HG03139 (cell line): ENCODE data around the gene IFI27.

Source experiments
- ATAC-seq: cut with Tn5 transposase; IDR thresholded peaks from one replicate; pipeline ENCODE4 v1.9.1; 2021; ENCODE audit not compliant: unreplicated experiment

Gene IFI27

GRCh38 chr14:94102768-94103482 is 7.6 kb upstream of the IFI27 start:
- no peak for ATAC-seq

DNA sequence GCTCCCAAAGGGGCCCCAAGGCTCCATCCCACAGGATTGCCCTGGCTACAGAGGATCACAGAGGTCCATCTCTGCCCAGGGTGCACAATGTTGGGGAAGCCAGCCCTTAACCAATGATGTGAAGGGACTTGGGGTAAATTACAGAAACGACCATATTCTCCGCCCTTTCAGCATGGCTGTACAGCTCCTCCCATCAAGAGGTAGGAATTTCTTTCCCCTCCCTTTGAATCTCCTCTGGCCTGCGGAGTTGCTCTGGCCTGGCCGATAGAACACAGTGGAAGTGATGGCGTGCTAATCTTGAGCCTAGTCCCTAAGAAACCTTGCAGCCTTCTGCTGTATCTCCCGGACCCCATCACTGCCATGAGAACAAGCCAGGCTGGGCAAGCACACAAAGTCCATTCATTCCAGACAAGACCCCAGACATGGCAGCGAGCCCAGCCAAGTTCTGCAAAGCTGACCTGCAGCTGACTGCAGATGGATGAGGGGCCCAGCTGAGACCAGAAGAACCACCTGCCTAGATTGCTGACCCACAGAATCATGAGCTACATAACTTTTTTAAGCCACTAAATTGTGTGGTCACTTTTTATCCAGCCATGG is 6.9 kb upstream of the IFI27 start:
- ATAC-seq, result no peak

GRCh38 chr14:94104731-94105130 is 5.8 kb upstream of the IFI27 start:
- ATAC-seq, result no peak

GRCh38 chr14:94109915-94110250 is 653 bp upstream of the IFI27 start:
- no peak for ATAC-seq

DNA sequence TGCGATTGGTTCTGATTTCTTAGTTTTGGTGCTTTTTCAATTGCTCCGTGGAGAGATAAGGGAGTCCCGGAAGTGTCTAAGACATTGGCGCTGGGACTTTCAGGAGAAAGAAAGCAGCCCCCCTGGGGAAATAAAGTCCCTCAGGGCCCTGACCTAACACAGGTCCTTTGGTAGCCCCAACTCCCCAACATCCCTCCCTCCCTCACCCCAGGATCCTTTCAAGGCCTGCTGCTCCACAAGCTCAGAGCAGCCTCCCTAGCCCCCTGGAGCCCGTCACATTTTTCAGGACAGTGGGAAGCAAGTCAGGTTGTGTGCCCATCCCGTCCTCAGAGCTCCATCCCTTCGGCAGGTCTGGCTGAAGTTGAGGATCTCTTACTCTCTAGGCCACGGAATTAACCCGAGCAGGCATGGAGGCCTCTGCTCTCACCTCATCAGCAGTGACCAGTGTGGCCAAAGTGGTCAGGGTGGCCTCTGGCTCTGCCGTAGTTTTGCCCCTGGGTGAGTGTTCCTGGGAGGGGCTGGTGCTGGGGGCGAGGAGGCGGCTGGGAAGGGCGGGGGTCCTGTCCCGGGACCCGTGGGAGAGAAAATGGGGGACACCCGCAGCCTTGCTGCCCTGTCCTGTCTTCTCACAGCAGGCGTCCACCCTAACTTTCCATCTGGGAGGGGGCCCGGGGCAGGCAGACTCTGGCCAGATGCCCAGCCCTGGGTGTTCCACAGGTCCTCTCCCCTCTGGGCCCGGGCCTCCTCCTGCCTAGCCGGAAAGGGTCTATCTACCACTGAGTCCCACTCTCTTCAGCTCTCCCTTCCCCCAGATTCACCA is 950 bp downstream of the IFI27 start:
- ATAC-seq, result no peak

DNA sequence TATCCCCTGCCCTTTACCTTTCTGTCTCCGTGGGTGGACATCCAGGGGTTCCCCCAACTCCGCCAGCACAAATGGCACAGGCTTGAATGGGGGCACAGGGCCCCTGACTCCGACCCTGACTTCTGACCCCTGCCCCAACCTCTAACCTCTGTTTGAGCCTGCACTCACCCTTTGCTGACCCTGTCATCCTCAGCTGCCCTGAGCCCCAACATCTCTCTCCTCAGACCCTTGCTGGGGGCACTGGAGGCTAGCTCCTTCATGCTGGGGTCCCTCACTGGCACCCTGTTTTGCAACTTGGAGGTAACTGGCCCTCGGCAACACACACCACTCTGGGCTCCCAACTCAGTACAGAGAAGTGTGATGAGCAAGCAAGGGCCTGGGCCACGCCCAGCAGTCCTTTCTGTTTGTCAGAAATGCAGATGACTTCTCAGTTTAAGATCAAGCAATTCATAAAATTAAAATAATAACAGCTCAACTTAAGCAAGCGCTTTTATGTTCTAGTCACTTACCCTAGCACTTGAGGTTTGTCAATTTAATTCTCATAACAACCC is 2.1 kb downstream of the IFI27 start:
- no peak for ATAC-seq

DNA sequence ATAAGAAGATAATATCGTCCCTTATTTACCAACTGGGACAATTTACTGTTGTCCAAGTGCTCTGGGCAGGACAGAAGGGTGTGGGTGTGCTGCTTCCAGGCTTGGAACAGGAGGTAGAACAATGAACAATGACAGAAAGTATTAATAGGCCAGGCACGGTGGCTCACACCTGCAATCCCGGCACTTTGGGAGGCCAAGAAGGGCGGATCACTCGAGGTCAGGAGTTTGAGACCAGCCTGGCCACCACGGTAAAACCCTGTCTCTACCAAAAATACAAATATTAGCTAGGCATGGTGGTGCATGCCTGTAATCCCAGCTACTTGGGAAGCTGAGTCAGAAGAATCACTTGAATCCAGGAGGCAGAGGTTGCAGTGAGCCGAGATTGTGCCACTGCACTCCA is 2.5 kb downstream of the IFI27 start:
- ATAC-seq, result no peak

- ATAC-seq, result no peak
Observed at GRCh38 chr14:94113490-94113889, 3.0 kb downstream of the IFI27 start.

- no peak for ATAC-seq
Observed at GRCh38 chr14:94113908-94114588, 3.5 kb downstream of the IFI27 start.

GRCh38 chr14:94114589-94115057 is 4.1 kb downstream of the IFI27 start:
- no peak for ATAC-seq

DNA sequence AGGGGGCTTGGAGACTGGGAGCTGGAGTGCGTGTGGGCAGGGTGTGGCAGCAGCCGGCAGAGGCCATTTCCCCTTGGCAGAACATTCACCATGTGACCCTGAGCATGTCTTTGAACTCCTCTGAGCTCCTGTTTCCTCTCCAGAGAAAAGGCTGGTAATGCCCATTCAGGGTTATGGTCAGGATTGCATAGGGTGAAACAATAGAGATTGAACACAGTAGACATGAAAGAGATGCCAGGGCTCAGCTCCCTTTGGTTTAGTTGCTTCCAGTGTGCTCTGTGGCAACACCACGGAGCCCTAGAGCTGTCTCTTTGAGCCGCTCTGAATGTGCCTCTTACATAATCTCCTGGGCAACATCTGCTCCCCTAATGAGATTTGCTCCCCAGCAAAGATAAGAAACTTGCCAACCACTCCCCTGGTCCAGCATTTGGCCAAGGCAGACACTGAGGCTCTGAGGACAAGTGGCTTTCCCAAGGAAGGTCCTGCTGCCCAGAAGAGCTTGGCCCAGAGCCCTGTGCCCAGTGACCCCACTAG is 4.6 kb downstream of the IFI27 start:
- ATAC-seq, result no peak

DNA sequence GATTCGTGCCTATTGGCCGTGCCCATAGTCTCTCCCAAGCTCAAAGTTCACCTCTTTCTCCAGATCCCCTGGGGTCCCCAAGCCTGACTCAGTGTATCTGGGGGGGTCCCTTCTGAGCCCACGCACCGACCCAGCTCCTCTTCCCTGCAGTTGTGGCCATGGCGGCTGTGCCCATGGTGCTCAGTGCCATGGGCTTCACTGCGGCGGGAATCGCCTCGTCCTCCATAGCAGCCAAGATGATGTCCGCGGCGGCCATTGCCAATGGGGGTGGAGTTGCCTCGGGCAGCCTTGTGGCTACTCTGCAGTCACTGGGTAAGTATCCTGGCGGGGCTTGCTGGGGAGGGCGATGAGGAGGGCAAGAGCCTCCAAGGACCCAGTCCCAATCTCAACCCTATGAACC is 5.1 kb downstream of the IFI27 start:
- ATAC-seq, result no peak

GRCh38 chr14:94116701-94117100 is 6.2 kb downstream of the IFI27 start:
- ATAC-seq, result no peak

GRCh38 chr14:94117856-94118255 is 7.3 kb downstream of the IFI27 start:
- ATAC-seq, result no peak

- no peak for ATAC-seq
Observed at GRCh38 chr14:94119071-94119470, 8.5 kb downstream of the IFI27 start.

DNA sequence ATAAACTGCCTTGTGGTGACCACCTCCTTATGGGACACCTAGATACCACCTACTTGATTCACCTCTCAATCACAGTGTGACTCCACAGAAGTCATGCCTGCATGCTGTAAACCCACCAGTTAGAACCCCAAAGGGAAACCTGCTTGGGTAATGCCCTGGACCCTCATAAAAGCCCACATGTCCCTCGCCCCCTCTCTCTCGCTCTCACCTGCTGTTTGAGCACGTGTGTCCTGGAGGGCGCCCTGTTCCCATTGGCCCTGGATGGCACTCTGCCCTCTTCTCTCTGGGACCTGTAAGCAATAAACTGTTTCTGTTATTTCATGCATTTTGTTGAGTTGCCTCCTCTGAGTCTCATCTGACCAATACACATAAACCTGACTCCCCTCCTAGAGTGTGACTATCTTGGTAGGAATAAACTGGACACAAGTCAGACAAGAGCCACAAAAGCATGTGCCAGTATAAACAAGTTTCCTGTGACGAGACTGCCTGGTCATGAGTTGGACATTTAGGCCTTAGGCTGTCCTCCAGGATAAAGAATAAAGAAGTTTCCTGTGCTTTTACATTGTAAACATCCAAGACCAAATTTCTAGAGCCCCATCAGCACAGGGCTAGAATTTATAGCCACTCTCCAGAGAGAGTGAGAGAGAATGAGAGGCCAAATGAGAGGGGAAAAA is 10.3 kb downstream of the IFI27 start:
- ATAC-seq, result no peak

GRCh38 chr14:94121485-94121884 is 10.9 kb downstream of the IFI27 start:
- no peak for ATAC-seq

- ATAC-seq, result no peak
Observed at GRCh38 chr14:94122438-94122837, 11.9 kb downstream of the IFI27 start.

- no peak for ATAC-seq
Observed at GRCh38 chr14:94123296-94123695, 12.8 kb downstream of the IFI27 start.

GRCh38 chr14:94123868-94124267 is 13.3 kb downstream of the IFI27 start:
- no peak for ATAC-seq
